HEK293T (cell line): ENCODE results near the gene HCN2.
A peak's percentile ranks its signal among the peaks of the same experiment; 100 is the strongest.

Source experiments
- CTCF ChIA-PET: fragments of 350-600 bp; formaldehyde crosslinking; extraction: SDS; loops from one replicate; lab custom pipeline; 2021; ENCODE audit warnings: antibody characterized with exemption, inconsistent platforms; lab: Yijun Ruan, JAX
- POLR2A ChIA-PET: fragments of 350-600 bp; formaldehyde crosslinking; extraction: SDS; loops from one replicate; lab custom pipeline; 2020; ENCODE audit warnings: antibody characterized with exemption, inconsistent platforms; lab: Yijun Ruan, JAX
- DNase-seq: peaks from one replicate; pipeline ENCODE4 v3.0.0; 2012; ENCODE audit warnings: mixed read lengths; ENCODE audit errors: extremely low spot score
- ARNT ChIP-seq: fragments of 450-650 bp; IDR thresholded peaks from 2 replicates; pipeline ENCODE4 v1.6.1; 2017; ENCODE audit warnings: mild to moderate bottlenecking
- BHLHE40 ChIP-seq: fragments of 450-650 bp; IDR thresholded peaks from 2 replicates; pipeline ENCODE4 v1.6.1; 2016; ENCODE audit warnings: mild to moderate bottlenecking, moderate library complexity, borderline replicate concordance
- CTBP1 ChIP-seq: fragments of 450-650 bp; IDR thresholded peaks from 2 replicates; pipeline ENCODE4 v1.6.1; 2016; ENCODE audit warnings: borderline replicate concordance
- FOXA1 ChIP-seq: fragments of 450-650 bp; IDR thresholded peaks from 2 replicates; pipeline ENCODE4 v1.6.1; 2016; ENCODE audit warnings: mild to moderate bottlenecking
- FOXK2 ChIP-seq: fragments of 450-650 bp; IDR thresholded peaks from 2 replicates; pipeline ENCODE4 v1.6.1; 2016; ENCODE audit warnings: mild to moderate bottlenecking
- FOXM1 ChIP-seq: fragments of 450-650 bp; IDR thresholded peaks from 2 replicates; pipeline ENCODE4 v1.6.1; 2017; ENCODE audit warnings: mild to moderate bottlenecking, borderline replicate concordance
- HDGF ChIP-seq: fragments of 450-650 bp; IDR thresholded peaks from 2 replicates; pipeline ENCODE4 v1.6.1; 2017; ENCODE audit warnings: antibody characterized with exemption, borderline replicate concordance
- L3MBTL2 ChIP-seq: fragments of 450-650 bp; conservative IDR thresholded peaks from 2 replicates; pipeline ENCODE4 v1.6.1; 2016; ENCODE audit warnings: mild to moderate bottlenecking
- LEF1 ChIP-seq: fragments of 450-650 bp; IDR thresholded peaks from 2 replicates; pipeline ENCODE4 v1.6.1; 2017; ENCODE audit warnings: mild to moderate bottlenecking, borderline replicate concordance
- NFRKB ChIP-seq: fragments of 450-650 bp; IDR thresholded peaks from 2 replicates; pipeline ENCODE4 v1.6.1; 2016; ENCODE audit warnings: mild to moderate bottlenecking, moderate library complexity
- PKNOX1 ChIP-seq: fragments of 450-650 bp; IDR thresholded peaks from 2 replicates; pipeline ENCODE4 v1.6.1; 2016
- SP1 ChIP-seq: fragments of 450-650 bp; IDR thresholded peaks from 2 replicates; pipeline ENCODE4 v1.6.1; 2017
- SUZ12 ChIP-seq: fragments of 450-650 bp; IDR thresholded peaks from 2 replicates; pipeline ENCODE4 v1.6.1; 2016; ENCODE audit warnings: mild to moderate bottlenecking
- TARDBP ChIP-seq: fragments of 450-650 bp; IDR thresholded peaks from 2 replicates; pipeline ENCODE4 v1.6.1; 2016
- ZNF384 ChIP-seq: fragments of 450-650 bp; IDR thresholded peaks from 2 replicates; pipeline ENCODE4 v1.6.1; 2016

HCN2 gene

DNA sequence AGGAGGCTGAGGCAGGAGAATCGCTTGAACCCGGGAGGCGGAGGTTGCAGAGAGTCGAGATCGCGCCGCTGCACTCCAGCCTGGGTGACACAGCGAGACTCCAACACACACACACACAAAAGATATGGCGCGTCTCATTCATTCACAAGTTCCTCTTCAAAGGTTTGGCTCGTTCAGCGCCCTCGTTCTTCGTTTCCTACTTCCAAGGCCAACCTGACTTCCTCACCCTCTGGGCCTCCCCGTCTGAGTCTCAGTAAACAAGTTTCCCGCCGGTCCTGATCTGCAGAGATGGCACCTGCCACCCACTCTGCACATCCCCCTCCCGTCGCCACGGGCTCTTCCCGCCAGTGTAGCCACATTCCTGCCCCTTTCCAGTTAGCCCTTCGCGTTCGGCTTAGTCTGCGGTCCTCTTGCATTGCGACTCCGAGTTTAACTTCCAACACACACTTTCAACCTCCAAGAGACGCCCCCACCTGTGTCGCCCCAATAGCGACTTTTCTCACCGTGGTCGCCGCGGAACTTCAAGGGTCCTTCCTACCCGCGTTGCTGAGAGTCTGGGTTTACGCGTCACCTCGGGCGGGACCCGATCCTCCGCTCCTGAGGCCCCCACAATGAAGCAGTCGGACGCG, 18.6 kb upstream of the HCN2 start:
- DNase-seq: peak; percentile 32
- TF ChIP-seq ZNF384 (no peak), FOXA1 (no peak), BHLHE40 (no peak), PKNOX1 (no peak), ARNT (no peak), HDGF (0 out of 2 replicates have a peak, but pooled peaks have one; percentile 43), CTBP1 (no peak), L3MBTL2 (peak; percentile 82), SP1 (no peak), SUZ12 (no peak), NFRKB (no peak), FOXM1 (no peak), TARDBP (no peak)
- ChIA-PET CTCF (no interaction called here), POLR2A (interaction anchor here (0.9 kb wide), 1 partner anchor 39 kb away, joined by 5 read pairs; the partner anchor contains the start of gene CDC34)

DNA sequence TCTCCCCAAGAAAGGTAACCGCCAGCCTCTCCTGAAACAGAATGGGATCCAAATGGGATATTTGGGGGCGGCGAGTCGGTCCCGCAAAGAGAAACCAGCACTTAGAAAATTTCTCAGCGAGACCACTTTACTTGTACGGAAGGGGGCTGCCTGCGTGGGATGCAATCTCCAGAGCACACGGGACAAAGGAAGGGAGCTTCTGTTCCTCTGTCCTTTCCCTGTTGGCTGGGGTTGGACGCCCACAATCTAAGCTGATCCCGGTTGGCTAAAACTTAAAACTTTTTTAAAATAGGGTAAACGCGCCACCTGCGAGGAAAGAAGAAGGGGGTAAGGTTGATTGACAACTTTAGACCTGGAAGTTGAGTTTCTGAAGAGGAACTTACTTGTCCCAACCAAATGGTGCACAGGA, 18.1 kb upstream of the HCN2 start:
- TF ChIP-seq FOXM1 (no peak), FOXA1 (no peak), PKNOX1 (no peak; the same call in 1 of the 2 replicates), L3MBTL2 (no peak), BHLHE40 (no peak), FOXK2 (no peak), HDGF (no peak), SUZ12 (no peak), NFRKB (no peak), SP1 (no peak), TARDBP (no peak), CTBP1 (no peak)
- ChIA-PET POLR2A (interaction anchor here (0.9 to 1.1 kb wide), 4 partner anchors 16 to 83 kb away, joined by 3 to 5 read pairs (median 3); partner anchors contain the start of gene CDC34), CTCF (no interaction called here)
- DNase-seq: no peak

DNA sequence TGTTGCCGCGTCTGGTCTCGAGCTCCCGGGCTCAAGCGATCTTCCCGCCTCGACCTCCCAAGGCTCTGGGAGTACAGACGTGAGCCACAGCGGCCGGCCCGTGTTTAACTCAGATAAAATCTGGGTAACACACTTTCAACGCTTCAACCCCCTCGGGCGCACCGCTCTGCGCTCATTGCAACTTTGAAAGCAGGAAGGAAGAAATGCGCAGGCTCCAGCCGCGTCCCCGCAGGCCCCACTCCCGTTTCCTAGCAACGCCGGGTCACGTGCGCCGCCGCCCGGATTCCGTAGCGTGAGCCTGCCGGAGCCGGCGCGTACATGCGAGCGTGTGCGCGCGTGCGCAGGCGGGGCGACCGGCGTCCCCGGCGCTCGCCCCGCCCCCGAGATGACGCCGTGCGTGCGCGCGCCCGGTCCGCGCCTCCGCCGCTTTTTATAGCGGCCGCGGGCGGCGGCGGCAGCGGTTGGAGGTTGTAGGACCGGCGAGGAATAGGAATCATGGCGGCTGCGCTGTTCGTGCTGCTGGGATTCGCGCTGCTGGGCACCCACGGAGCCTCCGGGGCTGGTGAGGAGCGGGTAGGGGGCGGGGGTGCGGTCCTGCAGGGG, 17.4 kb upstream of the HCN2 start, which contains the start of gene BSG:
TSS of gene BSG (plus strand) at position 457 of the 603 bp plus-strand sequence. CDS start at position 496, 39 bp downstream.
- POLR2A ChIA-PET: interaction anchor here (0.9 to 1.1 kb wide), 5 partner anchors 16 to 83 kb away, joined by 3 to 5 read pairs (median 3); partner anchors contain the start of gene CDC34
- TF ChIP-seq ARNT (peak; percentile 66), L3MBTL2 (0 out of 2 replicates have a peak, but pooled peaks have one; percentile 13), HDGF (no peak), LEF1 (0 out of 2 replicates have a peak, but pooled peaks have one; percentile 14)
- peak; percentile 99 for DNase-seq
- CTCF ChIA-PET: no interaction called here

GRCh38 chr19:572743-573518, 16.8 kb upstream of the HCN2 start:
- ChIA-PET POLR2A (interaction anchor here (1.0 to 1.1 kb wide), 2 partner anchors 41 to 55 kb away, joined by 3 read pairs; partner anchors contain the start of gene CDC34), CTCF (no interaction called here)
- no peak for TF ChIP-seq FOXA1
- 0 out of 2 replicates have a peak, but pooled peaks have one; percentile 21 for TF ChIP-seq L3MBTL2
- TF ChIP-seq SP1: no peak
- no peak for TF ChIP-seq HDGF
- TF ChIP-seq ARNT: no peak
- no peak for TF ChIP-seq SUZ12
- DNase-seq: no peak

DNA sequence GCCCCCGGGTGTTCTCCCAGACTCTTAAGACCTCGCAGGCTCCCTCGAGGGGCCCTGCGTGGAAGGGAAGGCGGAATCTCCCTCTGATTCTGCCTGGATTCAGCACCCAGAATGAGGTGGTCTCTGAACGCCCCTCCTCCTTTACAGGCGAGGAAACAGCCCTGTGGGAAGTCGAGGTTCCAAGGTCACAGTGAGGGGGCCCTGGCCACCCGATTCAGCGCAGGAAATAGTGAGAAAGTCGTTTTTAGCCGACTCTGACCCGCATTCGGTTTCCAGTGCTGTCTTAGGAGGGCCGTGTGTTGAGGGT, 16.2 kb upstream of the HCN2 start:
- TF ChIP-seq ZNF384: no peak
- TF ChIP-seq PKNOX1: no peak
- TF ChIP-seq BHLHE40: no peak
- no peak for DNase-seq
- CTCF ChIA-PET: no interaction called here
- POLR2A ChIA-PET: no interaction called here
